ENCODE measurements around the gene CREB3.

DNA sequence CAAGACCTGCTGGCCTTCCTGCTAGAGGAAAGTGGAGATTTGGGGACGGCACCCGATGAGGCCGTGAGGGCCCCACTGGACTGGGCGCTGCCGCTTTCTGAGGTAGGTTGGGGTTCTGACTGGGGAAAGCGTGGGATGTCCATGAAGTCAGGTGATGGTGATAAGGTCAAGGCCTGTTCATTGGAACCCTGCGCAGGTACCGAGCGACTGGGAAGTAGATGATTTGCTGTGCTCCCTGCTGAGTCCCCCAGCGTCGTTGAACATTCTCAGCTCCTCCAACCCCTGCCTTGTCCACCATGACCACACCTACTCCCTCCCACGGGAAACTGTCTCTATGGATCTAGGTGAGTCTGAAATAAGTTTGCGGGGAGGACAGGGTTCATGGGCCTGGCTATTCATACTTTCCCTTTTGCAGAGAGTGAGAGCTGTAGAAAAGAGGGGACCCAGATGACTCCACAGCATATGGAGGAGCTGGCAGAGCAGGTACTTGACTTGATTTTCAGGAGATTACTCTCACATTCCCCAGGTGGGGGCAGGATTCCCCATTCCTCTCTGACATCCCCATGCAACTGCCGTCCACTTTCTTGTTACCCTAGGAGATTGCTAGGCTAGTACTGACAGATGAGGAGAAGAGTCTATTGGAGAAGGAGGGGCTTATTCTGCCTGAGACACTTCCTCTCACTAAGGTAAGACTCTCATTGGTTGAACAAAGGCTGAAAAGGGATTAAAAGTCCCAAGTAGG lies 505 bp downstream of the CREB3 start:
- TF ChIP-seq, protein P1, sequence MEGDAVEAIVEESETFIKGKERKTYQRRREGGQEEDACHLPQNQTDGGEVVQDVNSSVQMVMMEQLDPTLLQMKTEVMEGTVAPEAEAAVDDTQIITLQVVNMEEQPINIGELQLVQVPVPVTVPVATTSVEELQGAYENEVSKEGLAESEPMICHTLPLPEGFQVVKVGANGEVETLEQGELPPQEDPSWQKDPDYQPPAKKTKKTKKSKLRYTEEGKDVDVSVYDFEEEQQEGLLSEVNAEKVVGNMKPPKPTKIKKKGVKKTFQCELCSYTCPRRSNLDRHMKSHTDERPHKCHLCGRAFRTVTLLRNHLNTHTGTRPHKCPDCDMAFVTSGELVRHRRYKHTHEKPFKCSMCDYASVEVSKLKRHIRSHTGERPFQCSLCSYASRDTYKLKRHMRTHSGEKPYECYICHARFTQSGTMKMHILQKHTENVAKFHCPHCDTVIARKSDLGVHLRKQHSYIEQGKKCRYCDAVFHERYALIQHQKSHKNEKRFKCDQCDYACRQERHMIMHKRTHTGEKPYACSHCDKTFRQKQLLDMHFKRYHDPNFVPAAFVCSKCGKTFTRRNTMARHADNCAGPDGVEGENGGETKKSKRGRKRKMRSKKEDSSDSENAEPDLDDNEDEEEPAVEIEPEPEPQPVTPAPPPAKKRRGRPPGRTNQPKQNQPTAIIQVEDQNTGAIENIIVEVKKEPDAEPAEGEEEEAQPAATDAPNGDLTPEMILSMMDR (IDR thresholded peaks at IDR 0.05), result no peak
- TF ChIP-seq POLR2A (IDR thresholded peaks at IDR 0.05) (no peak), POLR2AphosphoS5 (IDR thresholded peaks at IDR 0.05) (no peak), EP300 (IDR thresholded peaks at IDR 0.05) (no peak)

Measured in upper lobe of left lung (tissue), 4 donors.